ENCODE measurements around the gene EN2. TPM values are rescaled to one million over a fixed set of nuclear protein-coding genes. Genes with fewer than 3 reads are reported as not detected.

Gene EN2
- total and polyA plus RNA-seq, 4 donors = 0.02 to 0.06 (median 0.04) TPM; not detected in 1

DNA sequence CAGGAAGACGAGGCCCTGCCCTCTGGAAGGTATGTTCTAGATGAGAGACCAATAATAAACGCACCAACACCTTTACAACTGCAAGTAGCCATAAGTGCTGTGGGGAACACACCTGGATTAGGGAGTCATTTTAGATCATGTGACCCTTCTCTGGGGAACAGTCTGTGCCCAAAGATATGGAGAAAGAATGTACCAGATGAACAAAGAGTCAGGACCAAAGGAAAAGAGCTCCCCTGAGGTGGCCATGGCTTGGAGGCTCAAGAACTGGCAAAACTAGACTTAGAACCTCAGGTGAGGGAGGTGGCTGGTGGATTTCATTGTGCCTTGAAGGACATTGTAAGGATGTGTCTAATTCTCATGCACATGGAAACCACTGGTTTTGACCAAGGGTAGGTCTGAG is 10.3 kb upstream of the EN2 start:
- peaks cover 0 to 11% (median 0%) of the 10 kb centered on the region in 4 donors for H3K9me3 ChIP-seq (ENCODE audit: control insufficient read depth in 4 of 4, insufficient read depth in 3 of 4, low read length in 3 of 4)
- no peak overlapping the region for H3K4me3 ChIP-seq
- no peak for ATAC-seq (ENCODE audit: insufficient read depth, low FRiP score)
- H3K36me3 ChIP-seq (ENCODE audit: control insufficient read depth in 4 of 4, insufficient read depth in 4 of 4, low read length in 4 of 4) = no peaks in the 10 kb centered on the region
- peaks cover 0 to 8% (median 0%) of the 10 kb centered on the region in 5 donors for H3K4me1 ChIP-seq (ENCODE audit: control insufficient read depth in 5 of 5, insufficient read depth in 5 of 5, low read length in 5 of 5)
- H3K27me3 ChIP-seq (ENCODE audit: control insufficient read depth in 3 of 3, insufficient read depth in 3 of 3, low read length in 2 of 3) = peaks cover 19 to 94% (median 65%) of the 10 kb centered on the region in 3 donors
- 61 to 73% methylated on average over 2 of the region's 2 CpGs for WGBS, 2 donors
- DNase-seq = no peak
- no peak overlapping the region for H3K27ac ChIP-seq (ENCODE audit: low read depth in 1 of 2, low read length in 1 of 2)
- TF ChIP-seq, protein P1, sequence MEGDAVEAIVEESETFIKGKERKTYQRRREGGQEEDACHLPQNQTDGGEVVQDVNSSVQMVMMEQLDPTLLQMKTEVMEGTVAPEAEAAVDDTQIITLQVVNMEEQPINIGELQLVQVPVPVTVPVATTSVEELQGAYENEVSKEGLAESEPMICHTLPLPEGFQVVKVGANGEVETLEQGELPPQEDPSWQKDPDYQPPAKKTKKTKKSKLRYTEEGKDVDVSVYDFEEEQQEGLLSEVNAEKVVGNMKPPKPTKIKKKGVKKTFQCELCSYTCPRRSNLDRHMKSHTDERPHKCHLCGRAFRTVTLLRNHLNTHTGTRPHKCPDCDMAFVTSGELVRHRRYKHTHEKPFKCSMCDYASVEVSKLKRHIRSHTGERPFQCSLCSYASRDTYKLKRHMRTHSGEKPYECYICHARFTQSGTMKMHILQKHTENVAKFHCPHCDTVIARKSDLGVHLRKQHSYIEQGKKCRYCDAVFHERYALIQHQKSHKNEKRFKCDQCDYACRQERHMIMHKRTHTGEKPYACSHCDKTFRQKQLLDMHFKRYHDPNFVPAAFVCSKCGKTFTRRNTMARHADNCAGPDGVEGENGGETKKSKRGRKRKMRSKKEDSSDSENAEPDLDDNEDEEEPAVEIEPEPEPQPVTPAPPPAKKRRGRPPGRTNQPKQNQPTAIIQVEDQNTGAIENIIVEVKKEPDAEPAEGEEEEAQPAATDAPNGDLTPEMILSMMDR (IDR thresholded peaks at IDR 0.05; ENCODE audit: control extremely low read depth, extremely low read depth) = no peak
- no peak overlapping the region for H3K9ac ChIP-seq (ENCODE audit: insufficient read depth in 1 of 2, low read length in 2 of 2)

DNA sequence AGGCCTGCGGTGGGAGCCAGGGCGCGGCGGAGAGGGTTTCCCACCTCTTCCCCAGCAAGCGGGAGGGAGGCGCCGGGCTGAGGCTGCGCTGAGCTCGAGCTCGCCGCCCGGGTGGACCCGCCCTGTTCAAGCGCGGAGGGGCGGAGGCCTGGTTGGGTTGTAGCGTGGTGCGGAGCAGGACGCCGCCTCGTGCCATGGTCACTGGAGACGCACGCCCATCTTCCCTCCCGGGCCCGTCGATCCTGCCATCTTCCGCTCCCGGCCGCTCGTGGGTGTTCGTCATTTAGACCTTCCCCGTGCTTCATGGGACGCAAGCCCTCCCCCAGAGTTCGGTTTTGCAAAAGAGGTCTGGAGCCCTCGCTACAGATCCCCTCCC is 9.3 kb upstream of the EN2 start:
- H3K4me1 ChIP-seq (ENCODE audit: control insufficient read depth in 5 of 5, insufficient read depth in 5 of 5, low read length in 5 of 5) = peaks cover 0 to 8% (median 0%) of the 10 kb centered on the region in 5 donors
- H3K36me3 ChIP-seq (ENCODE audit: control insufficient read depth in 4 of 4, insufficient read depth in 4 of 4, low read length in 4 of 4) = no peaks in the 10 kb centered on the region
- TF ChIP-seq, protein P1 (IDR thresholded peaks at IDR 0.05; ENCODE audit: control extremely low read depth, extremely low read depth) = no peak
- 0 to 3% methylated on average over 35 of the region's 35 CpGs for WGBS, 2 donors
- peaks cover 22 to 94% (median 71%) of the 10 kb centered on the region in 3 donors for H3K27me3 ChIP-seq (ENCODE audit: control insufficient read depth in 3 of 3, insufficient read depth in 3 of 3, low read length in 2 of 3)
- H3K27ac ChIP-seq (ENCODE audit: low read depth in 1 of 2, low read length in 1 of 2) = no peak overlapping the region
- no peak overlapping the region for H3K4me3 ChIP-seq
- no peak for DNase-seq
- ATAC-seq (ENCODE audit: insufficient read depth, low FRiP score) = no peak
- H3K9ac ChIP-seq (ENCODE audit: insufficient read depth in 1 of 2, low read length in 2 of 2) = no peak overlapping the region
- H3K9me3 ChIP-seq (ENCODE audit: control insufficient read depth in 4 of 4, insufficient read depth in 3 of 4, low read length in 3 of 4) = peaks cover 0 to 9% (median 0%) of the 10 kb centered on the region in 4 donors

DNA sequence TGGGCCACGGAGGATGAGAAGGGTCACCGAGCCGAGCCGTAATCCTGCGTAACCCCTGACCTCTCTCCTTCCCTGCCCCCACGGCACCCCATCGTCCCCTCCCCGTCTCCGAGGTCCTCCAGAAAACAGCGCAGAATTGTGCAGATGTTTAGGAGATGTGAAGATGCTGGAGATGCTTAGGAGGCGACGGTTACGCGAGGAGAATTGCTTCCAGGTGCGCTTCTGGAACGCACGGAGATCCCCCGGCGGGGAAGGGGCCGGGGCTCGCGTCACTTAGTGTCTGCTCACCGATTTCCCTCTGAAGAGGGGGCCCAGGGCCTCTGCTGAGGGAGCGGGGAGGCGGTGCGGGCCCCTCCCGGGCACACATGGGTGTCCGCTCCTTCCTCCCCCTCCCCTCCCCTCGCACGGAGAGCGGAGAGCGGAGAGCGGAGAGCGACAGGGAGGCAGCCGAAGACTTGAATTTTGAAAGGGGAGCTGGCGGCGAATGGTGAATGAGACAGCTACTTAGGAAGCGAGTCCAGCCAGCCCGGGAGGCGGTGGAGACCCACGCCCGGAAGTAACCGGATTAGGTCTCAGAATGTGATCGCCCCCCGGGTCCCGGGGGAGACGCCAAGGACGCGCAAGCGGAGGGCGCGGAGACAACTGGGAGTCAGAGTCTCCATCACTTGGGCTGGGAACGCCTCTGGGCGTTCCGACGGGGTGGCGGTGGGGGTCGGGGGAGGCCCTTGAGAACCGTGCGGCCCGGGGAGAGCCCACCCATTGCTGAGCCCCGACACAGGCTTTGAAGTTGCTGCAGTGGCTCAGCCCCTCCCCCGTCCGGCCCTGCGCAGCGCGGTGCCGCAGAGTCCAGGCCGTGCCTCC is 8.7 kb upstream of the EN2 start:
- H3K9ac ChIP-seq (ENCODE audit: insufficient read depth in 1 of 2, low read length in 2 of 2) = no peak overlapping the region
- H3K4me3 ChIP-seq = no peak overlapping the region
- ATAC-seq (ENCODE audit: insufficient read depth, low FRiP score) = no peak
- WGBS, 2 donors = 3 to 4% methylated on average over 57 to 69 of the region's 69 CpGs
- no peaks in the 10 kb centered on the region for H3K36me3 ChIP-seq (ENCODE audit: control insufficient read depth in 4 of 4, insufficient read depth in 4 of 4, low read length in 4 of 4)
- H3K27ac ChIP-seq (ENCODE audit: low read depth in 1 of 2, low read length in 1 of 2) = no peak overlapping the region
- TF ChIP-seq, protein P1 (IDR thresholded peaks at IDR 0.05; ENCODE audit: control extremely low read depth, extremely low read depth) = no peak
- H3K27me3 ChIP-seq (ENCODE audit: control insufficient read depth in 3 of 3, insufficient read depth in 3 of 3, low read length in 2 of 3) = peaks cover 23 to 94% (median 73%) of the 10 kb centered on the region in 3 donors
- H3K4me1 ChIP-seq (ENCODE audit: control insufficient read depth in 5 of 5, insufficient read depth in 5 of 5, low read length in 5 of 5) = peaks cover 0 to 11% (median 0%) of the 10 kb centered on the region in 5 donors
- no peak for DNase-seq
- H3K9me3 ChIP-seq (ENCODE audit: control insufficient read depth in 4 of 4, insufficient read depth in 3 of 4, low read length in 3 of 4) = peaks cover 0 to 11% (median 0%) of the 10 kb centered on the region in 4 donors
